HG02885 (cell line): ENCODE measurements around the gene ARHGEF5.
"Not testable (repeated sequence)": the region's sequence is repeated elsewhere in the genome, so short reads cannot be mapped to it uniquely, and the experiment has no call there.

ENCODE experiments used
- ATAC-seq: cut with Tn5 transposase; IDR thresholded peaks from one replicate; pipeline ENCODE4 v1.9.1; 2021; ENCODE audit warnings: mild to moderate bottlenecking; ENCODE audit not compliant: unreplicated experiment, poor library complexity

Gene ARHGEF5

DNA sequence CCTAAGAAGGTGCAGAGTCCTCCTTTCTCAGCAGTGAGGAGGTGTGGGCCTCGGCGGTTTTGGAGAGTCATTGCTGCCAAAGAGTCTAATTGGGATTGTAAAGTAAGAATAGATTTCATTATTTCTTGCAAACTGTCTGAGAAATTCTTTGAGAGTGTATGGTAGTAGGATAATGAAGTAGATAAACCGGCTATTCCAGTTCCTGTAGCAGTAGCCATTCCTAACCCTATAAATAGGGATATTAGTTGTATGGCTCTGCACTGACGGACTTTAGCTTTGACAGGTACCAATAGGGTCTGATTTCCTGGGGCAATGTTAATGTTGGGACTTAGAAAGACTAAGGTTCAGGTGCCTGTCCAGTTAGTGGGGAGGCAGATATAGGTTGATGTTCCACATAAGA lies 63.7 kb downstream of the ARHGEF5 start:
- ATAC-seq: not testable (repeated sequence)

DNA sequence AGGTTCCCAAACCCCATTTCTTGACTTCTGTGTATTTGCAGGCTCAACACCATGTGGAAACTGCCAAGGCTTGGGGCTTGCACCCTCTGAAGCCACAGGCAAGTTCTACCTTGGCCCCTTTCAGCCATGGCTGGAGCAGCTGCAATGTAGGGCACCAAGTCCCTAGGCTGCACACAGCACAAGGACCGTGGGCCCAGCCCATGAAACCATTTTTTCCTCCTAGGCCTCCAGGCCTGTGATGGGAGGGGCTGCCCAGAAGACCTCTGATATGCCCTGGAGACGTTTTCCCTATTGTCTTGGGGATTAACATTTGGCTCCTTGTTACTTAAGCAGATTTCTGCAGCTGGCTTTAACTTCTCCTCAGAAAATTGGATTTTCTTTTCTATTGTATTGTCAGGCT lies 72.3 kb downstream of the ARHGEF5 start:
- ATAC-seq: not testable (repeated sequence)

DNA sequence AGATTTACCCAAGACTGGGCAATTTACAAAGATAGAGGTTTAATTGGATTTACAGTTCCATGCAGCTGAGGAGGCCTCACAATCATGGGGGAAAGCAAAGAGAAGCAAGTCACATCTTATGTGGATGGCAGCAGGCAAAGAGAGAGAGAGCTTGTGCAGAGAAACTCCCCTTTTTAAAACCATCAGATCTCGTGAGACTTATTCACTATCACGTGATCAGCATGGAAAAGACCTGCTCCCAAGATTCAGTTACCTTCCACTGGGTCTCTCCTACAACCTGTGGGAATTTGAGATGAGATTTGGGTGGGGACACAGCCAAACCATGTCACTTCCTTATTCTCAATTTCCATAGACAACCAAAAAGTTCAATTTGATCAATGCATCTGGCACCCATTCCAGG lies 73.2 kb downstream of the ARHGEF5 start:
- ATAC-seq: no peak
